Renal cortex interstitium (tissue), 3 donors: ENCODE measurements around the gene MYO1C. TPM values are rescaled to one million over a fixed set of nuclear protein-coding genes. Genes with fewer than 3 reads are reported as not detected.

Experiments used
- polyA plus RNA-seq, 3 donors: library from polyadenylated mRNA; unstranded; fragments of 120-200 nt; gene quantifications; one replicate each; pipeline ENCODE4 v1.2.1, GENCODE V29; 2013; ENCODE audit not compliant: insufficient read length in 3 of 3

MYO1C gene
- polyA plus RNA-seq, 3 donors = 52.4 to 81.2 (median 68.2) TPM

Other genes starting within 250 kb of the MYO1C start
- gene BHLHA9, start 222.2 kb downstream of the MYO1C start, polyA plus RNA-seq = not detected
- not detected for gene TRARG1, start 213.0 kb downstream of the MYO1C start, polyA plus RNA-seq
- gene YWHAE, start 92.5 kb downstream of the MYO1C start, polyA plus RNA-seq = 1,000 to 10,000 TPM in 2 of 3 donors, 100 to 1,000 TPM in 1; 895 to 1,204 (median 1,099) TPM
- 10 to 100 TPM; 55.6 to 63.7 (median 60.4) TPM for gene CRK, start 36.5 kb downstream of the MYO1C start, polyA plus RNA-seq
- 10 to 100 TPM; 17.3 to 25.1 (median 19.1) TPM for gene INPP5K, start 23.9 kb upstream of the MYO1C start, polyA plus RNA-seq
- 10 to 100 TPM; 75.8 to 89.2 (median 82.7) TPM for gene PITPNA, start 70.1 kb upstream of the MYO1C start, polyA plus RNA-seq
- gene SLC43A2, start 136.1 kb upstream of the MYO1C start, polyA plus RNA-seq = 10 to 100 TPM; 25.5 to 35.8 (median 28.1) TPM
- gene SCARF1, start 153.0 kb upstream of the MYO1C start, polyA plus RNA-seq = 1 to 10 TPM; 5.0 to 8.4 (median 7.6) TPM
- 1 to 10 TPM; 3.0 to 5.1 (median 4.3) TPM for gene RILP, start 157.2 kb upstream of the MYO1C start, polyA plus RNA-seq
- gene PRPF8, start 192.2 kb upstream of the MYO1C start, polyA plus RNA-seq = 100 to 1,000 TPM; 303 to 353 (median 312) TPM
- gene TLCD2, start 217.7 kb upstream of the MYO1C start, polyA plus RNA-seq = 1 to 10 TPM; 5.5 to 6.5 (median 6.2) TPM
- gene WDR81, start 232.0 kb upstream of the MYO1C start, polyA plus RNA-seq = 10 to 100 TPM; 12.9 to 20.6 (median 19.1) TPM